ENCODE measurements around the gene ABLIM1.

ABLIM1 gene

DNA sequence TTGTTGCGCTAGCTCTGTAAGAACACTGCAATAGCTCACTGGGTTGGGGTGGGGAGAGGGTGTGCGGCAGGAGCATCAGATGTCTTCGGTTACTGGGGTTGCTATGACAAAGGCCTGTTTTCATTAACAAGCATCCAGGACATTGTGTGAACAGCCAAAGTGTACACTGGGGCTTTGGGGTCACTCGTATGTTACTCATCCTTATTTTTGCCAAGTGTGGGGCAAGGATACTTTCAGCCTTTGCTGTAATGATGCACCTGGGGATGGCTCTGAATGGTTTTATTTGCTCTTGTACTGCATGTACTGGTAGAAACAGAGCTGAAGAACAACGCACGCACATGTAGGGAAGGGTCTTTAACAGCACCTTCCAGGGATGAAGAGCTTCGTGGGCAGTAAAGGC, 180.8 kb downstream of the ABLIM1 start:
- peaks cover 0 to 3% of the 10 kb centered on the region in 2 donors for H3K36me3 ChIP-seq (ENCODE audit: control insufficient read depth in 1 of 2, insufficient read depth in 2 of 2, low read length in 2 of 2)
- peaks cover 0 to 20% of the 10 kb centered on the region in 2 donors for H3K4me1 ChIP-seq (ENCODE audit: control insufficient read depth in 1 of 2, insufficient read depth in 2 of 2, low read length in 2 of 2)
- H3K4me3 ChIP-seq (ENCODE audit: low read depth in 1 of 2, low read length in 2 of 2) = no peak overlapping the region
- H3K9me3 ChIP-seq (ENCODE audit: control insufficient read depth in 1 of 2, low read length in 2 of 2) = no peaks in the 10 kb centered on the region
- no peaks in the 10 kb centered on the region for H3K27me3 ChIP-seq (ENCODE audit: control insufficient read depth in 1 of 2, insufficient read depth in 2 of 2, low read length in 2 of 2)
- H3K9ac ChIP-seq (ENCODE audit: low read depth in 1 of 2, low read length in 2 of 2) = no peak overlapping the region
- H3K27ac ChIP-seq (ENCODE audit: low read depth, low read length) = no peak overlapping the region

DNA sequence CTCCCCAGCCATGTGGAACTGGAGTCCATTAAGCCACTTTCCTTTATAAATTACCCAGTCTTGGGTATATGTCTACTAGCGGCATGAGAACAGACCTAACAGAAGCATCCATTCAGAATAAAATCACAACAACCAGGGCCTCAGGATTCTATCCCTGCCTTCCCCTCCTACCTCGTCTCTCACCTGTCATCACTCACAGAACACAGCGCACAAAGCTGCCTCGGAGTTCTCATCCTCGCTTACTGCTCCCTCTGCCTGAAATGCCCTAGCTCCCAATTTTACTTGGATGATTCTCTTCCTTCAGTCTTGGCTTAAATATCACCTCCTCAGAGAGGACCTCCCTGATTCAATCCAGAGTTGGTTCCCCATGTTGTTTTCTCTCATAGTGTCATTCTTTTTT, 183.1 kb downstream of the ABLIM1 start:
- Histone ChIP-seq H3K27me3 (ENCODE audit: control insufficient read depth in 1 of 2, insufficient read depth in 2 of 2, low read length in 2 of 2) (no peaks in the 10 kb centered on the region), H3K4me1 (ENCODE audit: control insufficient read depth in 1 of 2, insufficient read depth in 2 of 2, low read length in 2 of 2) (peaks cover 0 to 26% of the 10 kb centered on the region in 2 donors), H3K9ac (ENCODE audit: low read depth in 1 of 2, low read length in 2 of 2) (no peak overlapping the region), H3K9me3 (ENCODE audit: control insufficient read depth in 1 of 2, low read length in 2 of 2) (no peaks in the 10 kb centered on the region), H3K27ac (ENCODE audit: low read depth, low read length) (no peak overlapping the region), H3K36me3 (ENCODE audit: control insufficient read depth in 1 of 2, insufficient read depth in 2 of 2, low read length in 2 of 2) (peaks cover 0 to under 1% of the 10 kb centered on the region in 2 donors), H3K4me3 (ENCODE audit: low read depth in 1 of 2, low read length in 2 of 2) (no peak overlapping the region)

DNA sequence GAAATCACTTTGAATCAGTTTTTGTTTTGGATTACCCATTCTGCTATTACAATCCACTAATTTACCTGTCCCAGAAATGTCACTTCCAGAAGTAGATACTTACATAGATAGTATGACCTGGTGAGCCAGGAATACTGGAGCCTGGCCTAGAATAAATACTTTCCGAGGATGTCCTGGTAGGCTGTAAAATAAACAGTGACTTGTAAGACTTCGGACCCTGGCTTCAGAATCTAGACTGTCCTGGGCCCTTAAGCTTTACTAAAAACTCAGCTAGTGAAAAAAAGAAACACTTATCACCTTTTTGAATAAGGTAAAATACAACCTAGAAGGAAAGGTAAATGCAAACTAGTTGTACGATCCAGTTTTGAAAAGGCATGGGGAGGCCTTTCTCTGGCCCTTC, 184.3 kb downstream of the ABLIM1 start:
- H3K4me3 ChIP-seq (ENCODE audit: low read depth in 1 of 2, low read length in 2 of 2) = no peak overlapping the region
- peaks cover 0 to 14% of the 10 kb centered on the region in 2 donors for H3K4me1 ChIP-seq (ENCODE audit: control insufficient read depth in 1 of 2, insufficient read depth in 2 of 2, low read length in 2 of 2)
- H3K36me3 ChIP-seq (ENCODE audit: control insufficient read depth in 1 of 2, insufficient read depth in 2 of 2, low read length in 2 of 2) = peaks cover 0 to 11% of the 10 kb centered on the region in 2 donors
- H3K27ac ChIP-seq (ENCODE audit: low read depth, low read length) = no peak overlapping the region
- H3K9me3 ChIP-seq (ENCODE audit: control insufficient read depth in 1 of 2, low read length in 2 of 2) = no peaks in the 10 kb centered on the region
- H3K27me3 ChIP-seq (ENCODE audit: control insufficient read depth in 1 of 2, insufficient read depth in 2 of 2, low read length in 2 of 2) = no peaks in the 10 kb centered on the region
- no peak overlapping the region for H3K9ac ChIP-seq (ENCODE audit: low read depth in 1 of 2, low read length in 2 of 2)

DNA sequence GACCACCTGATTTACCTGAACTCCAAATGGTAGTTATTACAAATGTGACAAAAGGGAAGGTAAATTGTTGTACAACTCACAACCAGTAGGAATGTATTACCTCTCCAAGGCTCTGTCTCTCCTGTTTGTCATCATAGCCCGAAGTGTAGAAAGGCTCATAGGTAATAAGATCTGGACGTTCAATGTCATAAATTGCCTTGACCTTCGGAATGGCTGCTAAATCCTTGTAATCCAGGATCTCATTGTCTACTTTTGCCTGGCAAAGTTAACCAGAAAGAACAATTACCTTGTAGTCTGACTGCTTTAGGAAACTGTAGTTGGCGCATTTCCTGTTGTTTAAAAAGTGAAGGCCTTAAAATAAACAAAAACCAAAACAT, 185.2 kb downstream of the ABLIM1 start:
- no peaks in the 10 kb centered on the region for H3K27me3 ChIP-seq (ENCODE audit: control insufficient read depth in 1 of 2, insufficient read depth in 2 of 2, low read length in 2 of 2)

DNA sequence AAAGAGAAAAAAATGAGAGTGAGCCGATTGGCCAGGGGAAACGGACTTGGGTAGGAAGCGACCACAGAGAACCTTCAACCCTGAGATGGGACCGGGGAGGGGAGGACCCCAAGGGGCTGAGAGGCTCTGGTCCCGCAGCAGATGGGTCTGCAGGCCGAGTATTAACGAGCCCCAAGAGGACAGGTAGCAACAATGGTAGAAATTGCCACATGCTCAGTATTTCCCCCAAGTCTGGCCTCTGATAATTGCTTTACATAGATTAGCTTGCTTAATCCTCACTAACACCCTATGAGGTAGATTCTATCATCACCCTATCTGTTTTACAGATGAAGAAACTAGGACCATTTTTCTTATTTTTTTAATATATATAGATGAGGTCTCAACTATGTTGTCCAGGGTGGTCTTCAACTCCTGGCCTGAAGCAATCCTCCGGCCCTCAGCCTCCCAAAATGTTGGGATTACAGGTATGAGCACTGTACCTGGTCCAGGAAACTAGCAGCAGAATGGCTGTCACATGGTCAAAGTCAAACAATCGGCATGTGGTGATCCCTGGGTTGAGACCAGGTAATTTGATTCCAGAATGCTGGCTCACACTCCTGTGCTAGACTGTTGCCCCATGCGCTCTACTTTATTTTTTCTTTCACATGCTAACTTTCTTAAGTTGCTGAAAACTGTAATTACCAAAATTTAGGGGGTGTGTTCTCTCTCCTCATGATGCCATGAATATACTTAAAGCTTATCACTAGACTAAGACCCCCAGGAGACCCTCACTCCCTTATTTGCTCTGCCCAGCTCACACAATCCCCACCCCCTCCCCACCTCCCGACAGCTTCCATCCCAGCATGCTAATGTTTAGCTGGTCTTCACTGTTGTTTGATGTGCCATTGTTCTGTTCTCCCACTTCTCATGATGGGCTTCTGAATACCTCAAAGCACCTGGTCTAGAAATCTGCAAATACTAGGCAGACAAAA, 185.9 kb downstream of the ABLIM1 start:
- Histone ChIP-seq H3K4me3 (ENCODE audit: low read depth in 1 of 2, low read length in 2 of 2) (no peak overlapping the region), H3K36me3 (ENCODE audit: control insufficient read depth in 1 of 2, insufficient read depth in 2 of 2, low read length in 2 of 2) (peaks cover 0 to 11% of the 10 kb centered on the region in 2 donors), H3K4me1 (ENCODE audit: control insufficient read depth in 1 of 2, insufficient read depth in 2 of 2, low read length in 2 of 2) (peaks cover 0 to 14% of the 10 kb centered on the region in 2 donors), H3K27ac (ENCODE audit: low read depth, low read length) (no peak overlapping the region), H3K9ac (ENCODE audit: low read depth in 1 of 2, low read length in 2 of 2) (no peak overlapping the region), H3K27me3 (ENCODE audit: control insufficient read depth in 1 of 2, insufficient read depth in 2 of 2, low read length in 2 of 2) (no peaks in the 10 kb centered on the region), H3K9me3 (ENCODE audit: control insufficient read depth in 1 of 2, low read length in 2 of 2) (no peaks in the 10 kb centered on the region)

More for the DNA sequence above, 185.2 kb downstream of the ABLIM1 start:
- Histone ChIP-seq H3K4me1 (ENCODE audit: control insufficient read depth in 1 of 2, insufficient read depth in 2 of 2, low read length in 2 of 2) (peaks cover 0 to 14% of the 10 kb centered on the region in 2 donors), H3K36me3 (ENCODE audit: control insufficient read depth in 1 of 2, insufficient read depth in 2 of 2, low read length in 2 of 2) (peaks cover 0 to 11% of the 10 kb centered on the region in 2 donors), H3K27ac (ENCODE audit: low read depth, low read length) (no peak overlapping the region), H3K9ac (ENCODE audit: low read depth in 1 of 2, low read length in 2 of 2) (no peak overlapping the region), H3K9me3 (ENCODE audit: control insufficient read depth in 1 of 2, low read length in 2 of 2) (no peaks in the 10 kb centered on the region), H3K4me3 (ENCODE audit: low read depth in 1 of 2, low read length in 2 of 2) (no peak overlapping the region)

DNA sequence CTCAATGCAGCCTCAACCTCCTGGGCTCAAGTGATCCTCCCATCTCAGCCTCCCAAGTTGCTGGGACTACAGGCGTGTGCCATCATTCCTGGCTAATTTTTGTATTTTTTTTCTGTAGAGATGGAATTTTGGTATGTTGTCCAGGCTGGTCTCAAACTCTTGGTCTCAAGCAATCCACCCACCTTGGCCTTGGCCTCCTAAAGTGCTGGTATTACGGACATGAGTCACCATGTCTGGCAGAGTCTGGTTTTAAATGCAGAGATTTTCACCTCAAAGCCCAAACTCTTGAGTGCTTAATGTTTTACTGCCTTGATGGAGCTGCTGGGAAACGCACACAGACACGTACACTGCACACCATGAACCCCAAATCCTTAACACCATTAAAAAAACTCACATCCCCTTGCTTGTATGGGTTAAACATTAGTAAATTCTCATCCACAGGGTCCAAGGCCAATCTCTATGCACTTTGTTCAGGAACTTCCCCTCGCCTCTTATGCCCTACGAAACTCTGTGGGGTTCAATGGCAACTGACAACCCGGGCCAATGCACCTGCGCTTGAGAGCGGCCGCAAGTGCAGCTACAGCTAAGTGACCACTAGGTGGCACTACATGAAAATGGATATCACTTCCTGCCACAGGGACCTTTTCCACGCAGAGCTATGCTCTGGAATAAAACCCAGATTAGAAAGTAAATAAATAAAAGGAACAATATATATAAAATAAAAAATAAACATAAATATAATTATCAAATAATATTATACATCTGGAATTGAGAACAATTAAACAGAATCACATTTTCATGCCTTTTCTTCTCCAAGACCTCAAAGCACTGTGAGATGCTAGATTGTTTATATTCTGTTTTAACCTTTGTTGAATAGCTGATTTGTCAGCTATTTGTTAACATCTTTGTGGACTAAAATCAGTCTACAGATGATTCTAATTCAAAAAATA, 186.8 kb downstream of the ABLIM1 start:
- H3K27ac ChIP-seq (ENCODE audit: low read depth, low read length) = no peak overlapping the region
- no peak overlapping the region for H3K4me3 ChIP-seq (ENCODE audit: low read depth in 1 of 2, low read length in 2 of 2)
- no peak overlapping the region for H3K9ac ChIP-seq (ENCODE audit: low read depth in 1 of 2, low read length in 2 of 2)

DNA sequence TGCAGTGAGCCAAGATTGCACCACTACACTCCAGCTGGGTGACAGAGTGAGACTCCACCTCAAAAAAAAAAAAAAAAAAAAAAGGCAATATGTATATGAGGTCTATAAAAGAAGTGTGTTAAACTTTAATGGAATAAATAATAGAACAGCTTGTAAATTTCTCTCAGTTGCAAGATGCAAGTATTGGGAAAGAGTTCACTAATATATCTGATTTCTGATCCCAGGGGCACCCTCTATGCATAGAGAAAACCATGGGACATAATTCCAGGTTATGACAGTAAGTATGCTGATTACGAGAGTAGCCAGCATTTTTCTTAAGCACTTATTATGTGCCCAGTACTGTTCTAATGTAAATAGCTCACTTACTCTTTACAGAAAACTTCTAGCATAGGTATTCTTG, 187.7 kb downstream of the ABLIM1 start:
- no peak overlapping the region for H3K4me3 ChIP-seq (ENCODE audit: low read depth in 1 of 2, low read length in 2 of 2)
- H3K4me1 ChIP-seq (ENCODE audit: control insufficient read depth in 1 of 2, insufficient read depth in 2 of 2, low read length in 2 of 2) = peaks cover 0 to 14% of the 10 kb centered on the region in 2 donors
- no peak overlapping the region for H3K9ac ChIP-seq (ENCODE audit: low read depth in 1 of 2, low read length in 2 of 2)
- H3K9me3 ChIP-seq (ENCODE audit: control insufficient read depth in 1 of 2, low read length in 2 of 2) = no peaks in the 10 kb centered on the region
- peaks cover 0 to 18% of the 10 kb centered on the region in 2 donors for H3K36me3 ChIP-seq (ENCODE audit: control insufficient read depth in 1 of 2, insufficient read depth in 2 of 2, low read length in 2 of 2)
- H3K27ac ChIP-seq (ENCODE audit: low read depth, low read length) = no peak overlapping the region
- no peaks in the 10 kb centered on the region for H3K27me3 ChIP-seq (ENCODE audit: control insufficient read depth in 1 of 2, insufficient read depth in 2 of 2, low read length in 2 of 2)

More for the DNA sequence above, 186.8 kb downstream of the ABLIM1 start:
- Histone ChIP-seq H3K36me3 (ENCODE audit: control insufficient read depth in 1 of 2, insufficient read depth in 2 of 2, low read length in 2 of 2) (peaks cover 0 to 11% of the 10 kb centered on the region in 2 donors), H3K27me3 (ENCODE audit: control insufficient read depth in 1 of 2, insufficient read depth in 2 of 2, low read length in 2 of 2) (no peaks in the 10 kb centered on the region), H3K4me1 (ENCODE audit: control insufficient read depth in 1 of 2, insufficient read depth in 2 of 2, low read length in 2 of 2) (peaks cover 0 to 14% of the 10 kb centered on the region in 2 donors), H3K9me3 (ENCODE audit: control insufficient read depth in 1 of 2, low read length in 2 of 2) (no peaks in the 10 kb centered on the region)

DNA sequence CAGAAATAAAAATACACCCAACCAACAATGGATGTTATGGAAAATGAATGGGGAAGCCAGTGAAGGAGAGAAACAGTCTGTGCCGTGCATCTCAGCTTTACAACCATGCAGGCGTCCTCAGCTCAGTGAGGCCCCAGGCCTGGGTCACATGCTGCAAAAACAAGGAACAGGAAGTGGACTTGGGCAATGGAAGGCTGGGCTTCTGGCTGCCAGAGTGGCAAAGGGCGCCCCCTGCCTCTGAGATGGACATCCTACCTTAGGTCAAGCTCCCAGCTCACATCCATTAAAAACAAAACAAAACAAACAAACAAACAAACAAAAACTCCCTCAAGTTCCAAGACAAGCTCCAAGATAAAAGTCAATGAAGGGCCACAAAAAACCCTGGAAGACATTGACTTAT, 199.1 kb downstream of the ABLIM1 start:
- no peaks in the 10 kb centered on the region for H3K4me1 ChIP-seq (ENCODE audit: control insufficient read depth in 1 of 2, insufficient read depth in 2 of 2, low read length in 2 of 2)
- H3K27me3 ChIP-seq (ENCODE audit: control insufficient read depth in 1 of 2, insufficient read depth in 2 of 2, low read length in 2 of 2) = no peaks in the 10 kb centered on the region
- no peak overlapping the region for H3K27ac ChIP-seq (ENCODE audit: low read depth, low read length)
- H3K9ac ChIP-seq (ENCODE audit: low read depth in 1 of 2, low read length in 2 of 2) = no peak overlapping the region
- H3K4me3 ChIP-seq (ENCODE audit: low read depth in 1 of 2, low read length in 2 of 2) = no peak overlapping the region
- H3K36me3 ChIP-seq (ENCODE audit: control insufficient read depth in 1 of 2, insufficient read depth in 2 of 2, low read length in 2 of 2) = peaks cover 6 to 22% of the 10 kb centered on the region in 2 donors
- H3K9me3 ChIP-seq (ENCODE audit: control insufficient read depth in 1 of 2, low read length in 2 of 2) = no peaks in the 10 kb centered on the region

DNA sequence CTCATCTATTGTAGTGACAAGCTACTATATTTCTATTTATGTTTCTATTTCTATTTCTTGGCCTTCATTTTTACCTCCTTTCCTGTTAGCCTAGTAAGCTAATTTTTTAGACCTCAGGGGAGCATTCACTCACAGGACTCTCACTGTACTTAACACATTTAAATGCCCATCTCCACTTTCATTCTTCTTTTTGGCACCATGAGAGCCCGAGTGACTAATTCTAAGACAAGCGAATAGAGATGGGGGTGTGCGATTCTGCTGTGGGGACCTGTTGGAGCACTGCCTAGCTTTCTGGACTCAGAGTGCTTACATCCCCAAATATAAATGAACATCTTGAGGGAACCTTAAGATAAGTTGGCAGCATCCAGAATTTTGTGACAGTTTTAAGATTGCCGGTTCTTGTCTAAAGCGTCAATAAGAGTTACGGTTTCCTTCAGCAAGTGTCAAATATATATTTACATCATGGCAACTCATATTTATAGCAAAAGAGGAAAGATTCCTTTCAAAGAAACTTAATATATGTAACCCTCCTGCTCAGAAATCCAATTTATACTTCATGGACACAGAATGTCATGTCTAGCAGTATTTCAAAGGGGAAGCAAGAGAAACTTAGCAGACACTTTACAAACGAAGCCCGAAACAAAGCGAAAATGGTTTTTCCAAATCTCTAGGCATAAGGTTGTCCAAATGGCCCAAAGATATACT, 199.7 kb downstream of the ABLIM1 start:
- Histone ChIP-seq H3K9me3 (ENCODE audit: control insufficient read depth in 1 of 2, low read length in 2 of 2) (no peaks in the 10 kb centered on the region), H3K27ac (ENCODE audit: low read depth, low read length) (no peak overlapping the region), H3K4me3 (ENCODE audit: low read depth in 1 of 2, low read length in 2 of 2) (no peak overlapping the region), H3K36me3 (ENCODE audit: control insufficient read depth in 1 of 2, insufficient read depth in 2 of 2, low read length in 2 of 2) (peaks cover 3 to 23% of the 10 kb centered on the region in 2 donors), H3K27me3 (ENCODE audit: control insufficient read depth in 1 of 2, insufficient read depth in 2 of 2, low read length in 2 of 2) (no peaks in the 10 kb centered on the region), H3K9ac (ENCODE audit: low read depth in 1 of 2, low read length in 2 of 2) (no peak overlapping the region), H3K4me1 (ENCODE audit: control insufficient read depth in 1 of 2, insufficient read depth in 2 of 2, low read length in 2 of 2) (no peaks in the 10 kb centered on the region)
